Forelimb muscle (tissue), 1 donor: ENCODE data around the gene OSTM1. TPM values are rescaled to one million over a fixed set of nuclear protein-coding genes. Genes with fewer than 3 reads are reported as not detected.

Experiments used
- DNase-seq: peaks from one replicate; pipeline ENCODE4 v3.0.0-alpha.2; 2013; ENCODE audit warnings: low read depth
- polyA plus RNA-seq: library from polyadenylated mRNA; unstranded; fragments of 120-200 nt; gene quantifications from one replicate; pipeline ENCODE4 v1.2.1, GENCODE V29; 2013; ENCODE audit not compliant: insufficient read length

OSTM1 gene, protein sequence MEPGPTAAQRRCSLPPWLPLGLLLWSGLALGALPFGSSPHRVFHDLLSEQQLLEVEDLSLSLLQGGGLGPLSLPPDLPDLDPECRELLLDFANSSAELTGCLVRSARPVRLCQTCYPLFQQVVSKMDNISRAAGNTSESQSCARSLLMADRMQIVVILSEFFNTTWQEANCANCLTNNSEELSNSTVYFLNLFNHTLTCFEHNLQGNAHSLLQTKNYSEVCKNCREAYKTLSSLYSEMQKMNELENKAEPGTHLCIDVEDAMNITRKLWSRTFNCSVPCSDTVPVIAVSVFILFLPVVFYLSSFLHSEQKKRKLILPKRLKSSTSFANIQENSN
- 18.2 TPM for polyA plus RNA-seq

DNA sequence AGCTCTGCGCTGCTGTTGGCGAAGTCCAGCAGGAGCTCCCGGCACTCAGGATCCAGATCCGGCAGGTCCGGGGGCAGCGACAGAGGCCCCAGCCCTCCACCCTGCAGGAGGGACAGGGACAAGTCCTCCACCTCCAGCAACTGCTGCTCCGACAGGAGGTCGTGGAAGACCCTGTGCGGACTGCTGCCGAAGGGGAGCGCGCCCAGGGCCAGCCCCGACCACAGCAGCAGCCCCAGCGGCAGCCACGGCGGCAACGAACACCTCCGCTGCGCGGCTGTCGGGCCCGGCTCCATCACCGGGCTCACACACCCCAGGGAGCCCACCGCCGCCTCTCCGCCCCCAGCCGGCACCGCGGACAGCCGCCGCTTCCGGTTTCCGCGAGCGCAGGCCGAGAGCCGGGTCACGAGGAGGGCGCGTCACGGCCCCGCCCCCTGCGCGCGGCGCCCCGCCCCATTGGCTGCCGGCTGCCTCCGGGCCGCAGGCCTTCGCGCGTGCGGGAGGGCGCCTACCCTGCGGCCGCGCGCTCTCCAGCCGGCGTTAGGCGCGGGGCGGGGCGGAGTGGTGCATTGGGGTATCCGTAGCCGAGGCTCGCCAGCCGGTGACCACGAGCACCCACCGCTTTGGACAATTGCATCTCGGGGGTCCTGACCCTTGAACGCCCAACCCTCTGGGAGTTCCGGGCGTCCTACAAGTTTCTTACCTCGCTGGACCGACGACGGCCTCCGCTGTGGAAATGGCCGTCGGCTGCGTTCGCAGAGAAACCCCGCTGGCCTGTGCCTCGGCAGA lies at the start of gene OSTM1:
TSS of gene OSTM1 (minus strand) at position 383 of the 786 bp plus-strand sequence. CDS start at position 293, 90 bp downstream.
- DNase-seq: peak; percentile 67

DNA sequence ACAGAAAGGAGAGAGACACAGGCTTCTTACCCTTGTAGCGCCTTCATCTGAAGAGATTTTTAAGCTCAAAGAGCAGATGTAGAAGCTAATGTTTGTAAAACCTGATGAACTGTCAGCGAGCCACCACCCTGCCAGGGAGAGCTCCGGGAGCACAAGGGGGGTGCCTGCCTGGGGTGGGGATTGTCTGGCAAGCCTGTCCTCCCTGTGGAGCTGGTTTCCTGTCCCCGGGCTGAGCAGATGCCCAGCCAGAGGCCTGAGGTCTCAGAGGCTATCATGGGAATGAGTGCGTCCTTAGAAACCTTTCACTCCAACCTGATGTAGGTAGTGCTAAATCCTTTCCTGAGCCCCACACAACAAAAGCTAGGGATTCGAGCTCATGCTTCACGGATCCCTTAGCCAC lies 49.4 kb upstream of the OSTM1 start:
- DNase-seq: no peak

DNA sequence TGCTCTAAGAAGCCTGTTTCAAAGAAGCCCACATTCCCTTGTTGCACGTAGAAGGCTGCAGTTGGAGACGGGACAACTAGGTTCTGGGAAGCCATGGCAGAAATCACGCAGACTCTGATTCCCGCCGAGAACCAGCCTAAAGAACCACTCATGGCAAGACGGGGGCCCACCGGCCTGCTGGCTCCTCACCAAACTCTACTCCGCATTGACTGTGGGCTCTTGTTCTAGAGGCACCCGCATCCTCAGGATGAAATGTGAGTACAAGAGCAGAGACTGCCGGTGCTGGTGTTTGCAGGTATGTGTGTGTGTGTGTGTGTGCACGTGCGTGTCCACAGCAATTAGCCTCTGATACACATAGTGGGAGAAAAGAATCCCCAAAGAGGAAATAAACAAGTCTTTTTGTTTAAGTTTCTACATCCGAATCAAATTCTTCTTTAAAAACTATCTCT lies 49.0 kb upstream of the OSTM1 start:
- DNase-seq: no peak

DNA sequence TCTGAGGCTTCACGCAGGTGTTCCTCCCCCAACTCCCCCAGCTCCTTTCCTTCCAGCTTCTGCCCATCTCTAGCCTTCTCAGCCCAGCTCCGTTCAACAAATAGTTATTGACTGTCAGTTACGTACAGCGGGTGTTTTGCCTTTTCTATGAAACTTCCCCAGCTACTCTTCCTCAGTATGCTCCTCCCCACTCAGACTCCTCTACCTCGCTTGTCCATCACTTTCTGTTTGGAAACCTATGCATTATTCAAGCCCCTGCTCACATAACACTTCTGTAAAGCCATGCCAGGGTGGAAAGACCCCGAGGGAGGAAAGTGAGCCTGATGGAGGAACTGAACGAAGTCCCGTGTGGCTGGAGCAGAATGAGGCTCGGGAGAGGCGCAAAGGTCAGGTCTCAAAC lies 47.1 kb upstream of the OSTM1 start:
- DNase-seq: no peak

DNA sequence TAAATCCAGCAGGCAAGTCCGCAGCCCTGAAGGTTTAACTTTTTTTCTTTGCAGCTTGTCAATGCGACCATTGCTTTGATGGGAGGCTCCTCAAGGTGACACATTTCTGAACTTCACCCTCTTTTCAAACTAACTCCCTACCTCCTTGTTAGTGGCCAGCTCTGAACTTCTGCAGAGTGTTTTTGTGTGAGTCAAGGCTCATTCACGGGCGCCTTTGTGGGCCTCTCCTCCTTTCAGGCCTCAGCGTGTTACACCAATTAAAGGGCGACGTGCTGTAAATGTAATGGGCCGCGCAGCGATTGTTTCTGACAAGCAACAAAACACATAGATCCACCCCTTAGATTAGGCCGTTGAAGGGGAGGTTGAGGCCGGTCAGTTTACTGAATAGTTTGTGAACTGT lies 45.8 kb upstream of the OSTM1 start:
- no peak for DNase-seq

DNA sequence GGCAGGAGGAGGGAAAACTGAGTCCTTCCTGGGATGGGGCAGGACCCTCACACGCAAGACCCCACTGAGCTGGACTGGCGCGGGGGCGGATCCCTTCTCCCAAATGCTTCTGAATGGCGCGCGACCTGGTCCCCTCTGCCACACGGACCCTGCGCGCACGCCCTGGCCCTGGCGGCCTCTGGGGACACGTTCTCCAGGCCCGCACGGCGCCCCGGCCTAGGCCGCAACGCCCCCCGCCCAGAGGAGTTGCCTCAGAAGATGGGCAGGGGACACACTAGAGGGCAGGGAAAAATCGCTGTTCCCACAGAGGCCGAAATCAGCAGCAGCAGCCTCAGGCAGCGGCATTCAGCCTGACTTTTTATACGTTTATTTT lies 45.2 kb upstream of the OSTM1 start:
- DNase-seq: no peak

DNA sequence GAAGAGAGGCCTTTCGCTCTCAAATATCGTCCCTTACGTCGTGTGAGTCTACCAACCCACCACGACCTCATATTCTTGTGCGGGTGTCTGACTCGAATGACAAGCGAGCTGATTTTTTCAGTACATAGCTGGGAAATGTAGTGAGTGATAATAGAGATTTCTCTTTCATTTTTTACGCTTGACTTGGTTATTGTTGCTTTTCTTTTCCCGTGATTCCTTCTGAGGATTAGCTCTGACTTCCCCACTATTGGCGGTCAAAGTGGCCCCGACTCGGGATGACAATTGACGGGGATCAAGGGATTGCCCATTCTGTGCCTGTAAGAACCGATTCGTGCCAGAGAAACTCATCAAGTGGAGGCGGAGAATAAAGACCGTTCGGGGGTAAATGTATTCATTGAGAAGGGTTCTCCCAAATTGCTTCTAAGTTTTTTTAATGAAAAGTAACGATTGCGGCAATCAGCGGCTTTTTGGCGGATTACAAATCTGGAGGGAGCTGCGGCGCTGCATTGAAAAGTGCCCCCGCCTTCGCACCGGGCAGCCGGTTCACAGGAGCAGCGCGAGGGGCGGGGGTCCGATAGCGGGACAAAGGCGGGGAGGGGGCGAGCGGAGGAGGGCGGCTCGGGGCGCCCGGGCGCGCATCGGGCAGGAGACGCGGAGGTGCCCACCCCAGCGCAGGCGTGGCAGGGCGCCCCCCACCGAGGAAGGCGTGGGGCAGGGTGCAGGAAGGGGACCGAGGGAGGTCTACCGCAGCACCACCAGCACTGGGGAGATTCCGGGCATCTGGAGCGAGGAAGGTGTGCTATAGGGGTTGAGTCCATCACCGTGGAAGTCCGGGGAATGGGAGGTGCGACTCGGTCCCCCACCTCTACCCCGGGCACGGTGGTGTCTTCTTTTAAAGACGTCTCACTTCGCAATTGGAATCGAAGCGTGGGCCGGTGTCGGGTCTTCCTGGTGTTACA lies 44.5 kb upstream of the OSTM1 start:
- no peak for DNase-seq

DNA sequence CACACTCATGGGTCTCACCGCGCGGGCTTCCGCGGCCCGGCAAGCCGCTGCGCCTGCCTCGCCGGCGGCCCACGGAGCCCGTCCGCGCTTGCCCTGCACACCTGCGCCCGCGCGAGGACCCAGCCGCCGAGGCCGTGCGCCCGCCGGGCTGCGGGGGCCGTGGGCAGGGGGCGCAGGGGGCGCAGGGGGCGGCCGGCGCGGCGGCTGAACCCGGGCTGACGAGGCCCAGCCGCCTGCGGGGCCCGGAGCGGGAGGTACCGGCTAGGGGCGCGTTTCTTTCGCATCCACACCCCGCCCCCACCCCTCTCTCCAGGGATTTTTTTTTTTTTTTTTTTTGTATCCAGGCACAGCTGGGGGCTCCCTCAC lies 43.8 kb upstream of the OSTM1 start:
- no peak for DNase-seq

DNA sequence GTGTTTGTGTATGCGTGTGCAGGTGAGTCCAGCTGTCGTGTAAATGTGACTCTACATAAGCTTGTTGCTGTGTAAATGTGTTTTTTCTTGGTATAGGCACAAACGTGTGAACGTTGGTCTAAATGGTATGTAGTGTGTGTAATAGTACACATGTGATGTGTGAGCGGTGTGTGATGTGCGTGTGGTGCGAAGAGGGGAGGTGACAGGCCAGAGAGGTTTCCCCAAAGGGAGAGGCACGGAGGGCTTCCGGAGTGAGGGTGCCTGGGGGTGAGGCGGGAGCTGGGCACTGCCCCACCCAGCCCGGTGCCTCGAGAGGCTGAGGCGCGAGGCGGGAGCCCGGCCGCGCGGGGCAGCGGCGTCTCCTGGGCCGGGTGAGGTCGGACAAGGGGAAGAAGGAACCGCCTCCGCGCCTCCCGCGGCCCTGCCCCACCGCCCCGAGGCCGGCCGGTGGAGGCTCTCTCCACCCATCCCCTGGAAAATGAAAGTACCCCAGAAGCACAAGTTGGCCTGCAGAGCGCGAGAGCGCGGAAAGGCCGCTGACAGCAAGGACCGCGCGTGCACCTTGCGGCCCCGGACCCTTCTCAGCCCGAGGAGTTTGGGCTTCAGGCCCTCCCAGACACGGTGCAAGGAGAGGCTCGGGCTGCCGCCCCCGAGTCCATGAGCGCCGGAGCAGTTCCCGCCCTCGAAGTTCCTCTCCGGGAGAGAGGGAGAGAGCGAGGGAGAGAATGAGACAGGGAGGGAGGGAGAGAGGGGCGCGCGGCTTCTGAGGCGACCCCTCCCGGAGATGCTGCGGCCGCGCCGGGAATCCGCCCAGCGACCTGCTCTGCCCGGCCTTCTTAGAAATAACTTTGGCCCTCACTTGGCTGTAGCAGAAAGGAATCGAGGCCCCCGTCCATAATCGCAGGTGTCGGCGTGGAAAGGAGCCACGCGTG lies 43.2 kb upstream of the OSTM1 start:
- no peak for DNase-seq

DNA sequence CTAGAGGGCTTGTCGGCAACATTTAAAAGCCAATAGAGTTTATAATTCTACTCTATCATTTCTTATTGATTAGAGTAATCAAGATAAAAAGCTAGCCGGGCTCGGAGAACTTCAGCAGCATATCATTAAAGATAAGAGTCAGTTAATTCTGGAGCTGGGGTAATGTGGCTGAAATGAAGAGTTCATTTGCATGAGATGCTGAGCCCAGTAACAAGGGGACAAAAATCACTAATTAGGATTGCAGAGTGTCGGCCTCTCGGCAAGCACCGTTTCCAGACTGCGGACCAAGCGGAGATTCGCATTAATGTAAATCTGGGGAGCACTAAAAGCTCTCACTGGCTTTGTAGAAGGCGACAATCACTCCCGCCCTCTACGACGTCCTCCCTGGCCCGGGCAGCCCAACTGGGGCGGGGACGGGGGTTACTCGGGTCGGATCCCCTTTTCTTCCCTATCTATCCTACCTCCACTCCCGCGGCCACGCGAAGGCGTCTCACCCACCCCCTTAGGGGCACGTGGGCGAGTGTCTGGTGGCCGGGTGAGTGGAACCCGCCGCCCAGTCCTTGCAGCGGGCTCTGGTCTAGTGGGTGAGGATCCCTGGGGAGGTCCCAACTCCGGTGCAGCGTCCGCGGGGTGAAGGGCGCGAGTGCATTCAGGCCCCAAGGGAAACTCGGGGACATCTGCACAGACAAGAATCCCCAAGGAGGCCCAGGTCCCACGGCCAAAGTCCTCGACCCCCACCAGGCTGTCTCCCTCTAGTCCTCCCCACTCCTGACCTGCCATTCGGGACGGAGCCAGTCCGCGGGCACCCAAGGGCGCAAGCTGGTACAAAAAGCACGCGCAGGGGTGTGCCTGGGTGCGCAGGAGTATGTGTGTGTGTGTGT lies 42.2 kb upstream of the OSTM1 start:
- DNase-seq: no peak

DNA sequence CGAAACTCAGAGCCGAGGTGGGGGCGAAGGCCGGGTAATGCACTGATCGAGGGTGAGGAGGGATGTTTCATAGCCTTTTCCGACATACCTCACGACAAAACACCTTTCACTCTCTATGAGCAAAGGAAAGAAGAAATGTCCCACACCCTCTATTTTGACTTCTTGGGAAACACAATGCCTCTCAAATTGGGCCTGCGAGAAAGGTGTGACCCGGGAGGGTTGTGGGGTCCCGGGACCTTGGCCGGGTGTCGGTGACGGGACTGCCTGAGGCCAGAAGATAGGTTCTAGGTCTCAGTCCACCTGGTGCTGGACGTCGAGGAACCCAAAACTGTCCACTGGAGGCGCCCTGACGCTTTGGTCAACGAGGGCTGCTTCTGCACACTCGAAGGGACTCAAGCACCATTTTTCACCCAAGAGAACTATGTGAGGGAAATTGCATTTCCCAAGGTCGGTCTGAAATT lies 41.1 kb upstream of the OSTM1 start:
- DNase-seq: no peak

DNA sequence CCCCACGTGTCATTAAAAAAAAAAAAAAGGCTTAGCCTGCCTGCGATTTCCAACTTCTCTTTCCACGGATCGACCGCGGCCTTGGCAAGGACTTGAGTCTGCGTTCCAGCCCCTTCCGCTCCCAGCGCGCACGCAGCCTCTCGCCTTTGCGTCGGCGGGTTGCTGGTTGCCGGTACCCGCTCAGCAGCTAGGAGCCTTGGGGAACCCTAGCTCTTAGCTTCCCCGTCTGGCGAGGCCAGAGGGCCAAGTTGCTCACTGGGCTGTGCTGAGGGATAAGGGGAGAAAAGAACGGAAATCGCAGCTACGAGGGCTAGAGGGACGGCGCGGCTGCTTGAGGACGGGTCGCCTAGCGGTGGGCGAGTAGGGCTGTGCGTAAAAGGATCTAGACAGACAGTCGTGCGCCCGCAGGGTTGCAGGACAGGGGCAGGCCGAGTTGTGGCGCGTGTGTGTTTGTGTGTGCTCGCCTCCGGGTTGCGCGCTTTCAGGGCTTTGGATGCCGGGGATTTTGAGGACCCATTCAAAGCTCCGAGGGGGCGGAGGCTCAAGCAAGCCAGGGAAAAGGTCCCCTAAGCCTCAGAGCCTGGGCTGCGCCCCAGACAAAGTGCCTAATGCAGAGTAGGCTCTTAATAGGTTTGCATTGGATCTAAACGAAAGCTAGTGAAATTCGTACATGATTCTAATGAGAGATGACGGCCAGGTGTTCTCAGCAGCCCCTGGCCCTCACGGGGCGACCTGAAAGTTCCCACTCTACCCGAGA lies 40.5 kb upstream of the OSTM1 start:
- DNase-seq: no peak

DNA sequence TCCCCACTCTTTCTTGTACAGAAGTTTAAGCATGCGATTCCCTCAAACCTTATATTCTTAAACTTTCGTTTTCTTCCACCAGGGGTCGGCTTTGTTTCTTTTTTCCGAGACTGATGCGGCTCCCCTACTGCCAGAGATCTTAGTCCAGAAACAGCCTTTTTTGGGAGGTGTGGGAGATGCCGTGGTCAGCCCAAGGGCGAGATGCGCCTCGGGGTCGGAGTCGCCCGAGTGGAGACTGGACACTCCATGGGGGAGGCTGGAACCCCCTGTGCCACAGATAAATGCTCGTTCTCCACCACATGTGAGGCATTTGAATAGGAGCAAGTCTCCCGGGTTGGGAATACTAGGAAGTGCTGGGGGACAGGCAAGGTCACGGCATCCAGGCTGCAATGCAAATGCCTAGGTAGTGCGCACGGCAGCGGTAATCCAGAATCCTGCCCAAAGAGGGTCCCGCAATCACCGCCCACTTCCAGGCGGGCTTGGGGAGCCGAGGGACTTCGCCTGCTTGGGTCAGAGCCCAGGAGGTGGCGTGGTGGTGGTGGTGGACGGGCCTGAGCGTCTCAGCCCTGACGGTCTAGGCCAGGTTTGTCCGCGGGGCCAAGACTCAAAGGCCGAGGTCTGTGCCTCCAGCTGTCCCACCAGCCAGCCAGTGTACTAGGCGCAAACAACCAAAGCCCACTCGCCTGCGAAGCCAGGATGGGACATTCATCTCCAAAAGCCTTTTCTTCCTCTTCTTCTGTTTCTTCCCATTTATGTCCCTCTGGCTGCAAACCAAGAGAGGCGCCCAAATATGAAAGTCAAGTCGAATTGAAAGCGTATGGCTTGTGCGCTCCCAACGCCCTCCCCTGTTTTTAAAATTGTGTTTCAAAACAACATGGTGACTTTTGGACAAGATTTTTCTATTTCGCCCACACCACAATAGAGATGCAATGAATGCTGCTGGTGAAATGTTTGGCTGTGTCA lies 39.3 kb upstream of the OSTM1 start:
- peak; percentile 38 for DNase-seq

DNA sequence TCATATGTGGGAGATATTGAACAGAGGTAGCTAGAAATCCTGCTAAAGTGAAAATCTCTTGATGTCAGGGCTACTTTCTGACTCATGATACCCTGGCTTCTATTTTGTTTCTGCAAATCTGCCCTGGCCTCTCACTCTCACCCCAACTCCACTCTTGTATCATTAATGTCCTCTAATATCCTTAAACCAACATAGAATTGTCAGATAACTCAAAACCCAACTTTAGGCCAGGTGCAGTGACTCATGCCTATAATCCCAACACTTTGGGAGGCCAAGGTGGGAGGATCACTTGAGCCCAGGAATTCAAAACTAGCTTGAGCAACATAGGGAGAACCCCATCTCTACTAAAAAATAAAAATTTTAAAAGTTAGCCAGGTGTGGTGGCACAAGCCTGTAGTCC lies 33.8 kb upstream of the OSTM1 start:
- no peak for DNase-seq

DNA sequence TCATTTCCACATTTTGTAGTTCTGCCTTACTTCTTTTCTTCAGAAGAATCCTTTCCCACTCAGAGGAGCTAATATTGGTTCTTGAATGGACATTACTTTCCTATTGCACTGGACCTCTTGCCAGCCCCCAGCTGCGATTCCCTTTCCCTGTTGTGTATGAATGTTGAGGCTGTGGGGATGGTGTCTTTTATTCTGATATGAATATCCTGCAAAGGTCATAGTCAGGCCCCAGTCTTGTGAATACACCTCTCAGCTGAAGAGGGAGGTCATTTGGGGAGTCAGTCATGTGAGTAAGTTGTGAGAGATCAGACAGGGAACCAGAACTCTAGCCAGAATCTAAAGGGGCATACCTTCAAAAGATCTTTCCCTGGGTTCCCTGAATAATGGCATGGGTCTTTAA lies 32.6 kb upstream of the OSTM1 start:
- no peak for DNase-seq

DNA sequence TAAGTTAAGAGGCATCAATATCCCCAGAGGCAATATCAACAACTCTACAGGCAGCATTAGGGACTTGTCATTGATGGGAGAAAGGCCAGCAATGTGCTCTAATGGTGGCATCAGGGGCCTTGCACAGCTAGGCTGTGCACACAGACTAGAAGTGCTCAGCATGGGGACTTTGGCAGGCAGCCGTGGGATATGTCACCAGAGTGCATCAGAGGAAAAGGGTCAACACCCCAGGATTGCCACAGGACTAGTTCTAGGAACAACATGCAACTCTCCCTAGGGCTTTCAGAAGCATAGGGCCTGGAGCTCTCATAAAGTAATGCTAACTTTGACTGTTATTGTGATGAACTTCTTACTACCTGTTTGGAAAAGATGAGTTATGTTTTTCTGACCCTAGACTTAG lies 32.2 kb upstream of the OSTM1 start:
- no peak for DNase-seq

DNA sequence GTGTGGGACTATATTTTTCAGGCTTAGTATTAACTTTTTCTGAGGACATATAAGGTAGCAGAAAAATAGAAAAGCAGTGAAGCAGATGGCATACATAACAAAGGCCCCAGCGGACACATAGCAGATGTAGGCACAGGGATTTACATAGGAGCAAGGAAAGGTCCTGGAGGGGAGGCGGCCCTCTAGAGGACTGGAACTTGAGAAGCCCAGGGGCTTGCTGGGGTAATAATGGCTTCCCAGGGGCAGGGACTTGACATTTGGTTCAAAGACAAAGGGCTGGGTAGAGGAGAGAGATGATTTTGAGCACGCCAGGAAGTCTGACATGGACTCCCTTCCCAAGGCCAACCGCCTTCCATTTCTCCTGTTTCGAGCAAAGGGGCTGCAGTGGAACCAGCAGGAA lies 31.7 kb upstream of the OSTM1 start:
- DNase-seq: no peak

DNA sequence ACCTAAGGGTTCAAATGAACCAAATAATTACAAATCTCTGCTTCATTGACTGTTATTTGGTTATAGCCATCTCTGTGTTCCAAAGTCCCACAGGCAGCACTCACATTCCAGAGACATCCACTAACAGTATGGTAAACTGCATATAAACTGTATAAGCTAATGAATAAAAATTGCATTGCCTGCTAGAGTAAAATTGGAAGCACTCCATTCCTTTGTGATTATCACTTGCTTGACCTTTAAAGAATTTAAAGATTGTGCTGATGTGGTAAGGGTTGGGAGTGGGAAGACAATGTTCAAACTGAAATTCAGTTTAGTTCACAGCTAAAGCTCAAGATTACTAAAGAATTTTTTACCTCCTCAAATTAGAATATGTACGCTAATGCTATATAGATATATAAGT lies 31.0 kb upstream of the OSTM1 start:
- no peak for DNase-seq
